Suprapubic skin (tissue), 4 donors: ENCODE data around the gene TMEM203.

Experiments
- EP300 ChIP-seq: sonication (generic); formaldehyde crosslinking; IDR thresholded peaks from one replicate; pipeline ENCODE4 v1.6.1; 2017; ENCODE audit warnings: antibody characterized with exemption
- POLR2A ChIP-seq, 2 donors: fragments of 450-650 bp; IDR thresholded peaks; one replicate each; pipeline ENCODE4 v1.6.1; 2017; ENCODE audit warnings: antibody characterized with exemption in 2 of 2, mild to moderate bottlenecking in 2 of 2, moderate library complexity in 2 of 2
- POLR2AphosphoS5 ChIP-seq, 3 donors: sonication (generic); formaldehyde crosslinking; IDR thresholded peaks; one replicate each; pipeline ENCODE4 v1.6.1; 2017; ENCODE audit warnings: antibody characterized with exemption in 3 of 3
- TF ChIP-seq, protein P1 (sequence below), 2 donors: fragments of 200-600 bp in 1 of 2; fragments of 450-650 bp in 1 of 2; sonication (generic) in 1 of 2; IDR thresholded peaks; one replicate each; pipeline ENCODE4 v1.5.1; 2016 to 2019; ENCODE audit warnings: antibody characterized with exemption in 2 of 2, mild to moderate bottlenecking in 1 of 2, moderate library complexity in 1 of 2

DNA sequence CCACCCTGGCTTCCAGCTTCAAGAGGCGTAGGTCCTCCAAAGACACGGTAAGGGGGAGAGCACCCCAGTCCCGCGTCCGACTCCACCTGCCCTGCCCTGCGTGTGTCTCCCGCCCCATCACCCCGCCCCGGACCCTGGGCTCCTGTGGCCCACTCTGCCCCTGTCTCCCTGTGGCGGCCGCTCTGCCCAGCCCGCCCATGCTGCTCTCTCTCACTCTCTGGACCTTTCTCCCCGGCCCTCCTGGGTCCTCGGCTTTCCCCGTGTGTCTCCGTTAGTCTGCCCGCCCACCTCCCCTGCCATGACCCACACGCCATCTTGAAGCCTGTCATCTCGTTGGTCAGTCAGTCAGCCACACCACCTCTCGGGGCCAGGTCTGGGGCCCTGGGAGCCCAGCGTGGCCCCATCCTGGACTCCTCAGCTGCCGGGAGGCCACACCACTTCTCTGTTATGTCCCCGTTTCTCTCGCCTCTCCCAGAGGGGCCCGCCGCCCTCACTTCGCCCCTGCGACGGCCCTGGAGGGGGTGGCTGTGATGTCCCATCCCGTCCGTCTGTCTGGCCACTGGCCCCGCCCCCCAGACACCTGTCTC is 40.1 kb downstream of the TMEM203 start:
- no peak for TF ChIP-seq POLR2AphosphoS5 (IDR thresholded peaks at IDR 0.05)
- TF ChIP-seq, protein P1, sequence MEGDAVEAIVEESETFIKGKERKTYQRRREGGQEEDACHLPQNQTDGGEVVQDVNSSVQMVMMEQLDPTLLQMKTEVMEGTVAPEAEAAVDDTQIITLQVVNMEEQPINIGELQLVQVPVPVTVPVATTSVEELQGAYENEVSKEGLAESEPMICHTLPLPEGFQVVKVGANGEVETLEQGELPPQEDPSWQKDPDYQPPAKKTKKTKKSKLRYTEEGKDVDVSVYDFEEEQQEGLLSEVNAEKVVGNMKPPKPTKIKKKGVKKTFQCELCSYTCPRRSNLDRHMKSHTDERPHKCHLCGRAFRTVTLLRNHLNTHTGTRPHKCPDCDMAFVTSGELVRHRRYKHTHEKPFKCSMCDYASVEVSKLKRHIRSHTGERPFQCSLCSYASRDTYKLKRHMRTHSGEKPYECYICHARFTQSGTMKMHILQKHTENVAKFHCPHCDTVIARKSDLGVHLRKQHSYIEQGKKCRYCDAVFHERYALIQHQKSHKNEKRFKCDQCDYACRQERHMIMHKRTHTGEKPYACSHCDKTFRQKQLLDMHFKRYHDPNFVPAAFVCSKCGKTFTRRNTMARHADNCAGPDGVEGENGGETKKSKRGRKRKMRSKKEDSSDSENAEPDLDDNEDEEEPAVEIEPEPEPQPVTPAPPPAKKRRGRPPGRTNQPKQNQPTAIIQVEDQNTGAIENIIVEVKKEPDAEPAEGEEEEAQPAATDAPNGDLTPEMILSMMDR (IDR thresholded peaks at IDR 0.05): no peak
- no peak for TF ChIP-seq EP300
- TF ChIP-seq POLR2A (IDR thresholded peaks at IDR 0.05): no peak
